ENCODE results near the gene MAP2K5.

Gene MAP2K5

GRCh38 chr15:67770358-67770628, 227.8 kb downstream of the MAP2K5 start:
- TF ChIP-seq CTCF (IDR thresholded peaks at IDR 0.05; ENCODE audit: low read depth, low read length) (no peak), MAX (IDR thresholded peaks at IDR 0.05; ENCODE audit: low read depth, low read length) (no peak), MYC (IDR thresholded peaks at IDR 0.05; ENCODE audit: low read depth, low read length) (no peak), POLR2A (IDR thresholded peaks at IDR 0.05; ENCODE audit: extremely low read depth, insufficient read length) (no peak)
- DNase-seq (ENCODE audit: low read depth) = no peak
- no peak overlapping the region for H3K4me3 ChIP-seq (ENCODE audit: low read depth, low read length)

- no peak overlapping the region for H3K4me3 ChIP-seq (ENCODE audit: low read depth, low read length)
- DNase-seq (ENCODE audit: low read depth) = no peak
- TF ChIP-seq MAX (IDR thresholded peaks at IDR 0.05; ENCODE audit: low read depth, low read length) = no peak
Observed at GRCh38 chr15:67771189-67771800, 228.8 kb downstream of the MAP2K5 start.

GRCh38 chr15:67774626-67775025, 232.1 kb downstream of the MAP2K5 start:
- DNase-seq (ENCODE audit: low read depth) = no peak
- H3K4me3 ChIP-seq (ENCODE audit: low read depth, low read length) = no peak overlapping the region
- TF ChIP-seq MAX (IDR thresholded peaks at IDR 0.05; ENCODE audit: low read depth, low read length) = no peak
- no peak for TF ChIP-seq MYC (IDR thresholded peaks at IDR 0.05; ENCODE audit: low read depth, low read length)
- TF ChIP-seq CTCF (IDR thresholded peaks at IDR 0.05; ENCODE audit: low read depth, low read length) = no peak
- TF ChIP-seq POLR2A (IDR thresholded peaks at IDR 0.05; ENCODE audit: extremely low read depth, insufficient read length) = no peak

GRCh38 chr15:67775250-67775649, 232.7 kb downstream of the MAP2K5 start:
- TF ChIP-seq CTCF (IDR thresholded peaks at IDR 0.05; ENCODE audit: low read depth, low read length) (no peak), POLR2A (IDR thresholded peaks at IDR 0.05; ENCODE audit: extremely low read depth, insufficient read length) (no peak), MAX (IDR thresholded peaks at IDR 0.05; ENCODE audit: low read depth, low read length) (no peak), MYC (IDR thresholded peaks at IDR 0.05; ENCODE audit: low read depth, low read length) (no peak)
- DNase-seq (ENCODE audit: low read depth) = no peak
- H3K4me3 ChIP-seq (ENCODE audit: low read depth, low read length) = no peak overlapping the region

- H3K4me3 ChIP-seq (ENCODE audit: low read depth, low read length) = no peak overlapping the region
- no peak for DNase-seq (ENCODE audit: low read depth)
- TF ChIP-seq MAX (IDR thresholded peaks at IDR 0.05; ENCODE audit: low read depth, low read length) (no peak), MYC (IDR thresholded peaks at IDR 0.05; ENCODE audit: low read depth, low read length) (no peak), CTCF (IDR thresholded peaks at IDR 0.05; ENCODE audit: low read depth, low read length) (no peak), POLR2A (IDR thresholded peaks at IDR 0.05; ENCODE audit: extremely low read depth, insufficient read length) (no peak)
Observed at GRCh38 chr15:67775998-67776397, 233.5 kb downstream of the MAP2K5 start.

GRCh38 chr15:67776600-67776999, 234.1 kb downstream of the MAP2K5 start:
- no peak for TF ChIP-seq MAX (IDR thresholded peaks at IDR 0.05; ENCODE audit: low read depth, low read length)
- TF ChIP-seq MYC (IDR thresholded peaks at IDR 0.05; ENCODE audit: low read depth, low read length) = no peak
- TF ChIP-seq POLR2A (IDR thresholded peaks at IDR 0.05; ENCODE audit: extremely low read depth, insufficient read length) = no peak
- TF ChIP-seq CTCF (IDR thresholded peaks at IDR 0.05; ENCODE audit: low read depth, low read length) = no peak
- DNase-seq (ENCODE audit: low read depth) = no peak
- H3K4me3 ChIP-seq (ENCODE audit: low read depth, low read length) = no peak overlapping the region
